A673 (cell line): ENCODE data around the gene ENO4.

Experiments
- EZH2 ChIP-seq: fragments of 200-600 bp; sonication (generic); IDR thresholded peaks from 2 replicates; pipeline ENCODE4 v1.6.1; 2017; ENCODE audit warnings: borderline replicate concordance, low read depth, mild to moderate bottlenecking, mixed read lengths, antibody characterized with exemption, low read length; ENCODE audit not compliant: poor library complexity, severe bottlenecking
- TF ChIP-seq, protein P1 (sequence below): fragments of 300-800, 200-600 bp; sonication (generic); conservative IDR thresholded peaks from 2 replicates; pipeline ENCODE4 v1.5.1; 2017; ENCODE audit warnings: low read depth, mild to moderate bottlenecking, antibody characterized with exemption, low read length, moderate library complexity, mixed read lengths

DNA sequence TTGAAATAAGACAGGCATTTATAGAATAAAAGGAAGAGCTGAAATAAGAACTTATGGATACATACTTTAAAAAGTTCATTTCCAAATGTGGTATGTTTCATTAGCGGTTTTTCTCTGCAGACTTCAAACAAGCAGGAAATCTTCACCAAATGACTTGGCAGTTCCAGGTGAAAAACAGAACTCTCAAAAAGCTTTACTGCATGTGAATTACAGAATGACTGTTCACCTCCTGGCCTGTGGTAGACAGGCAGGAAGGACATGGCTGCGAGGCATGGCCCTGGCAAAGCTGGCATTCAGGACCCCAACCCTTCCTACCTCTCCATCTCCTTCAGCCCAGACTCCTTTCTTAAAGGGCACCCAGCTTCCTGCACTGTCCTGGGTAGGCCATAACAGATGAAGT lies 21.2 kb upstream of the ENO4 start:
- TF ChIP-seq, protein P1, sequence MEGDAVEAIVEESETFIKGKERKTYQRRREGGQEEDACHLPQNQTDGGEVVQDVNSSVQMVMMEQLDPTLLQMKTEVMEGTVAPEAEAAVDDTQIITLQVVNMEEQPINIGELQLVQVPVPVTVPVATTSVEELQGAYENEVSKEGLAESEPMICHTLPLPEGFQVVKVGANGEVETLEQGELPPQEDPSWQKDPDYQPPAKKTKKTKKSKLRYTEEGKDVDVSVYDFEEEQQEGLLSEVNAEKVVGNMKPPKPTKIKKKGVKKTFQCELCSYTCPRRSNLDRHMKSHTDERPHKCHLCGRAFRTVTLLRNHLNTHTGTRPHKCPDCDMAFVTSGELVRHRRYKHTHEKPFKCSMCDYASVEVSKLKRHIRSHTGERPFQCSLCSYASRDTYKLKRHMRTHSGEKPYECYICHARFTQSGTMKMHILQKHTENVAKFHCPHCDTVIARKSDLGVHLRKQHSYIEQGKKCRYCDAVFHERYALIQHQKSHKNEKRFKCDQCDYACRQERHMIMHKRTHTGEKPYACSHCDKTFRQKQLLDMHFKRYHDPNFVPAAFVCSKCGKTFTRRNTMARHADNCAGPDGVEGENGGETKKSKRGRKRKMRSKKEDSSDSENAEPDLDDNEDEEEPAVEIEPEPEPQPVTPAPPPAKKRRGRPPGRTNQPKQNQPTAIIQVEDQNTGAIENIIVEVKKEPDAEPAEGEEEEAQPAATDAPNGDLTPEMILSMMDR, result no peak
- TF ChIP-seq EZH2, result no peak
